Testis (tissue), 2 donors: Measurements from ENCODE around the gene ACYP2.

ENCODE experiments used
- POLR2A ChIP-seq: fragments of 450-650 bp; IDR thresholded peaks from one replicate; pipeline ENCODE4 v1.6.1; 2017; ENCODE audit warnings: antibody characterized with exemption, mild to moderate bottlenecking, moderate library complexity
- TF ChIP-seq, protein P1 (sequence below), 3 experiments: fragments of 450-650 bp in 2 of 3; fragments of 200-600 bp in 1 of 3; sonication (generic) in 1 of 3; IDR thresholded peaks; one replicate each; pipeline ENCODE4 v1.5.1; 2016 to 2019; ENCODE audit warnings: antibody characterized with exemption in 3 of 3, mild to moderate bottlenecking in 2 of 3, moderate library complexity in 1 of 3

- TF ChIP-seq, protein P1, sequence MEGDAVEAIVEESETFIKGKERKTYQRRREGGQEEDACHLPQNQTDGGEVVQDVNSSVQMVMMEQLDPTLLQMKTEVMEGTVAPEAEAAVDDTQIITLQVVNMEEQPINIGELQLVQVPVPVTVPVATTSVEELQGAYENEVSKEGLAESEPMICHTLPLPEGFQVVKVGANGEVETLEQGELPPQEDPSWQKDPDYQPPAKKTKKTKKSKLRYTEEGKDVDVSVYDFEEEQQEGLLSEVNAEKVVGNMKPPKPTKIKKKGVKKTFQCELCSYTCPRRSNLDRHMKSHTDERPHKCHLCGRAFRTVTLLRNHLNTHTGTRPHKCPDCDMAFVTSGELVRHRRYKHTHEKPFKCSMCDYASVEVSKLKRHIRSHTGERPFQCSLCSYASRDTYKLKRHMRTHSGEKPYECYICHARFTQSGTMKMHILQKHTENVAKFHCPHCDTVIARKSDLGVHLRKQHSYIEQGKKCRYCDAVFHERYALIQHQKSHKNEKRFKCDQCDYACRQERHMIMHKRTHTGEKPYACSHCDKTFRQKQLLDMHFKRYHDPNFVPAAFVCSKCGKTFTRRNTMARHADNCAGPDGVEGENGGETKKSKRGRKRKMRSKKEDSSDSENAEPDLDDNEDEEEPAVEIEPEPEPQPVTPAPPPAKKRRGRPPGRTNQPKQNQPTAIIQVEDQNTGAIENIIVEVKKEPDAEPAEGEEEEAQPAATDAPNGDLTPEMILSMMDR (IDR thresholded peaks at IDR 0.05) = no peak
- no peak for TF ChIP-seq POLR2A
Measured at GRCh38 chr2:54271843-54272627, 156.6 kb downstream of the ACYP2 start.
